ENCODE results near the gene GAD1.

The GAD1 gene

DNA sequence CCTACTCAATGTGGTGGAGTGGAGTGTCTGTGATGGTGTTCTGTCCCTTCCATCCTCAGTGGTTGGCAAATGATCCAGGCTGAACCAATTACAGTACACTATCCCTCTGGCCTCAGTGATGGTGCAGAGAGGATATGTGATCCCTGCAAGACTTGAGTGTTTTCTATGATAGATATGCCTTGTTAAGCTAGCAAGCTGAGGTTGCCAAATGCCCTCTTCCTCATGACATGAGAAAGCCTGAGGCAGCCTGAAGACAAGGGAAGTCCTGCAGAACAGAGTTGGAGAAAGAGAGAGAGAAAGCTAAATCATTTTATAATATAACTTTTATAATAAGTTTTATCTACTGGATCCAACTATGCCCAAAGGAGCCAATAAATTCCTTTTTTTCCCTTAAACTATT, 70.8 kb downstream of the GAD1 start:
- H3K9me3 ChIP-seq (ENCODE audit: severe bottlenecking) = no peaks in the 10 kb centered on the region
- DNase-seq (ENCODE audit: low spot score) = no peak

DNA sequence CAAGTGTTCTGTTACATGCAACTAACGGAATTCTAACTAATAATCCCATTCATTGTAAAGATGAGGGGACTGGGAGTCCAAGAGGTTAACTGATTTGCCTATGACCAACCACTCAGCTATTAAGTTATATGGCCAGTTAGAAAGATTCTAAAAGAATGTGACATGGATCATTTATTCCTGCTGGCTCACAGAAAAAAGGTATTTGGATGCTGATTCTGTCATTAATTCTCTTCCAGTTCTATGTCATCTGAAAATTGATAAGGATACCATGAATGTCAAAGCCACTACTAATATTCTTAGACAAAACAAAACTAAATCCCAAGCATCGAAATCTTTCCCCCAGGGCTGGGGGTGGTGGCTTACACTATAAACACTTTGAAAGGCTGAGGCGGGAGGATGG, 71.2 kb downstream of the GAD1 start:
- Histone ChIP-seq H3K36me3 (ENCODE audit: low read depth) (no peaks in the 10 kb centered on the region), H3K9me3 (ENCODE audit: severe bottlenecking) (no peaks in the 10 kb centered on the region), H3K27me3 (ENCODE audit: insufficient read depth, poor library complexity, severe bottlenecking) (no peaks in the 10 kb centered on the region), H3K4me3 (ENCODE audit: severe bottlenecking) (no peak overlapping the region), H3K27ac (ENCODE audit: poor library complexity, severe bottlenecking) (no peak overlapping the region), H3K4me1 (ENCODE audit: insufficient read depth, poor library complexity, severe bottlenecking) (peaks cover 4% of the 10 kb centered on the region)
- TF ChIP-seq, protein P1, sequence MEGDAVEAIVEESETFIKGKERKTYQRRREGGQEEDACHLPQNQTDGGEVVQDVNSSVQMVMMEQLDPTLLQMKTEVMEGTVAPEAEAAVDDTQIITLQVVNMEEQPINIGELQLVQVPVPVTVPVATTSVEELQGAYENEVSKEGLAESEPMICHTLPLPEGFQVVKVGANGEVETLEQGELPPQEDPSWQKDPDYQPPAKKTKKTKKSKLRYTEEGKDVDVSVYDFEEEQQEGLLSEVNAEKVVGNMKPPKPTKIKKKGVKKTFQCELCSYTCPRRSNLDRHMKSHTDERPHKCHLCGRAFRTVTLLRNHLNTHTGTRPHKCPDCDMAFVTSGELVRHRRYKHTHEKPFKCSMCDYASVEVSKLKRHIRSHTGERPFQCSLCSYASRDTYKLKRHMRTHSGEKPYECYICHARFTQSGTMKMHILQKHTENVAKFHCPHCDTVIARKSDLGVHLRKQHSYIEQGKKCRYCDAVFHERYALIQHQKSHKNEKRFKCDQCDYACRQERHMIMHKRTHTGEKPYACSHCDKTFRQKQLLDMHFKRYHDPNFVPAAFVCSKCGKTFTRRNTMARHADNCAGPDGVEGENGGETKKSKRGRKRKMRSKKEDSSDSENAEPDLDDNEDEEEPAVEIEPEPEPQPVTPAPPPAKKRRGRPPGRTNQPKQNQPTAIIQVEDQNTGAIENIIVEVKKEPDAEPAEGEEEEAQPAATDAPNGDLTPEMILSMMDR (IDR thresholded peaks at IDR 0.05; ENCODE audit: poor library complexity, severe bottlenecking) = no peak
- no peak for ATAC-seq (ENCODE audit: low read depth)
- no peak for DNase-seq (ENCODE audit: low spot score)

More for the DNA sequence above, 70.8 kb downstream of the GAD1 start:
- no peak for ATAC-seq (ENCODE audit: low read depth)
- Histone ChIP-seq H3K27me3 (ENCODE audit: insufficient read depth, poor library complexity, severe bottlenecking) (no peaks in the 10 kb centered on the region), H3K4me3 (ENCODE audit: severe bottlenecking) (no peak overlapping the region), H3K36me3 (ENCODE audit: low read depth) (no peaks in the 10 kb centered on the region), H3K27ac (ENCODE audit: poor library complexity, severe bottlenecking) (no peak overlapping the region), H3K4me1 (ENCODE audit: insufficient read depth, poor library complexity, severe bottlenecking) (peaks cover 4% of the 10 kb centered on the region)
- TF ChIP-seq, protein P1 (IDR thresholded peaks at IDR 0.05; ENCODE audit: poor library complexity, severe bottlenecking) = no peak

DNA sequence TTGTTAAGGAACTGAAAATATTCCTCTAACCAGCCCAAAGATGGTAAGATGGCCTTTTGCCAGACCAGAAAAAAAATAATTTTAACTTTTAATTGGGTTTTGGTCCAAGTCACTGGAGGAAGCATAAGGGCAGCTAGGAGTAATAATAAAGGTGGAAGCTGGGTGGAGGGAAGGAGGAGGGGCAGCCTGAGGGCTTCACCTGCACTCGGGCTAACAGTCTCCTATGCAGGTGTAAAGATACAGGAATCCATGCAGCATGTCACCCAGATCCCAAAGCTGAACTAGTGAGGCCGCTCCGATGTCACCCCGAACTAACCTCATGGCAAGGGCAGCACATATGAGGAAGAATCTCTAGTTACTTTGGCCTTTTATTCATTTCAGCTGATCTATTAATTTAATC, 75.2 kb downstream of the GAD1 start:
- Histone ChIP-seq H3K27me3 (ENCODE audit: insufficient read depth, poor library complexity, severe bottlenecking) (no peaks in the 10 kb centered on the region), H3K4me3 (ENCODE audit: severe bottlenecking) (no peak overlapping the region), H3K27ac (ENCODE audit: poor library complexity, severe bottlenecking) (no peak overlapping the region), H3K36me3 (ENCODE audit: low read depth) (no peaks in the 10 kb centered on the region), H3K9me3 (ENCODE audit: severe bottlenecking) (no peaks in the 10 kb centered on the region), H3K4me1 (ENCODE audit: insufficient read depth, poor library complexity, severe bottlenecking) (no peaks in the 10 kb centered on the region)
- ATAC-seq (ENCODE audit: low read depth) (no peak), DNase-seq (ENCODE audit: low spot score) (no peak)
- TF ChIP-seq, protein P1 (IDR thresholded peaks at IDR 0.05; ENCODE audit: poor library complexity, severe bottlenecking) = no peak

DNA sequence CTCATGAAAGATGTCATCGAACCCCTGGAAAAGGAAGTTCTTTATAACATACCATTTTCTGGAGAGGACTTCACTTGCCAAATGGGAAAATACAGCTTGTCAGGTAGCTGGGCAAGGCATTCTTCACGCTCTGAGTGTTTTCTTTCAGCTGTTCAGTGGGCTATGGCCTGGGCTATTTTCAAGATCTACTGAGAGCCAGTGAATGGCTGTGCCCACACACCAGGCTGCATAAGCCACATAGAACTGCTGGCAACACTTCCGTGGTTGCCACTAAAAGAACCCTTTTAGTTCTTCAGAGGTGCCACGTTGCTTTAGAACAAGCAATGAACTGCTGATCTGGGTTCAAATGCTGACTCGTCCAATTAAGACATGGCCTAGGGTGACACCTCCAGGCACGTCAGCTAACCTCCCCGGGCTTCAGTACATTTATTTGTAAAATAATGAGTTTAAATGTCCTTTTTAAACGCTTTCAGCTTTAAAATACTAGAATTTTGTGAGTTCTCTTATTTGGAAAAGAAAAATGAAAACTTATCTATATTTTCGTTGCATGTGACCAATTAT, 75.8 kb downstream of the GAD1 start:
- no peaks in the 10 kb centered on the region for H3K9me3 ChIP-seq (ENCODE audit: severe bottlenecking)
- DNase-seq (ENCODE audit: low spot score) (no peak), ATAC-seq (ENCODE audit: low read depth) (no peak)
- no peak overlapping the region for H3K27ac ChIP-seq (ENCODE audit: poor library complexity, severe bottlenecking)
- no peaks in the 10 kb centered on the region for H3K4me1 ChIP-seq (ENCODE audit: insufficient read depth, poor library complexity, severe bottlenecking)
- H3K27me3 ChIP-seq (ENCODE audit: insufficient read depth, poor library complexity, severe bottlenecking) = no peaks in the 10 kb centered on the region
- H3K36me3 ChIP-seq (ENCODE audit: low read depth) = no peaks in the 10 kb centered on the region
- H3K4me3 ChIP-seq (ENCODE audit: severe bottlenecking) = no peak overlapping the region
- TF ChIP-seq, protein P1 (IDR thresholded peaks at IDR 0.05; ENCODE audit: poor library complexity, severe bottlenecking) = no peak

DNA sequence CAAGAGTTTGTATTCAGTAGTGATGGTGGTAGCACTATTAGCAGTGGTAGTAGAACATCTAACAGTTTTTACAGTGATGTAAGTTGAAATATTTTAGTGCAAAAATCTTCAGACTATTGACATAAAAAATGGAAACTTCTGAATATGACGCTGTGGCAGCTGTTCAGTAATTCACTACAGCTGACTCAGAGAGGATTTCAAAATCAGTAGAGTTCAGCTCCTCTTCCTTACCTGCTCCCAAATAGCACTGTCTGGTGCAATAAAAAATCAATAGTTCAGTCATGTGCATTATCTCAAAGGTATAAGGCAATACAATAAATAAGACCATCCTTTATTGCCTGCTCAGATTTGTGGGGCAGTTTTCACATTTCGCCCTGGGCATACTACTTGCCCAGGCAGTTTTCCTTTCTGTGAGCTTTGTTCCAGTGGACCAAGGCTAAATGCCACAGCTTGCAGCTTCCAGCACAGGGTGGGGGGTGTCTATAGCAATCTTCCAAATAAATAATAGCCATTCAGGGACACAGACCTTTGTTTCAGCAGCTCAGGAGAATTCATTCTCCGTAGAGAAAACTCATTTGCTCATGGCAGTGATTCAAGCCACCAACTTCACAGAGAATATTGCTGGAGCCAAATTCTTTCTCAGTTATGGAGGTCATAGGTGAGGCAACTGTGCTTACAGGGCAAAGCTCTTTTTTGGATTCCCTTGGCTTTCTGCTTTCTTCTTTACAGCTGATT, 78.5 kb downstream of the GAD1 start:
- Histone ChIP-seq H3K4me3 (ENCODE audit: severe bottlenecking) (no peak overlapping the region), H3K27me3 (ENCODE audit: insufficient read depth, poor library complexity, severe bottlenecking) (no peaks in the 10 kb centered on the region), H3K4me1 (ENCODE audit: insufficient read depth, poor library complexity, severe bottlenecking) (no peaks in the 10 kb centered on the region), H3K36me3 (ENCODE audit: low read depth) (no peaks in the 10 kb centered on the region), H3K9me3 (ENCODE audit: severe bottlenecking) (no peaks in the 10 kb centered on the region), H3K27ac (ENCODE audit: poor library complexity, severe bottlenecking) (no peak overlapping the region)
- DNase-seq (ENCODE audit: low spot score) (no peak), ATAC-seq (ENCODE audit: low read depth) (peak; percentile 70; the same call in 2 of the 3 replicates)
- TF ChIP-seq, protein P1 (IDR thresholded peaks at IDR 0.05; ENCODE audit: poor library complexity, severe bottlenecking) = no peak
